ENCODE measurements around the gene SCN3B. TPM values are rescaled to one million over a fixed set of nuclear protein-coding genes. Genes with fewer than 3 reads are reported as not detected.
A peak's percentile ranks its signal among the peaks of the same experiment; 100 is the strongest.

SCN3B gene
- total RNA-seq, 8 experiments from 2014 or later, result 0.13 to 67.3 (median 25.3) TPM

GRCh38 chr11:123580557-123581275 lies 73.7 kb downstream of the SCN3B start:
- no peak overlapping the region for H3K27ac ChIP-seq
- 0 to 60% (median 23%) methylated on average over 1 to 12 of the region's 25 CpGs; no CpG with 5 or more reads in 1 of the 10 experiments for WGBS, 10 experiments
- H3K4me3 ChIP-seq, result no peak overlapping the region
- peaks cover 8 to 13% of the 10 kb centered on the region in 2 donors for H3K4me1 ChIP-seq (replicated peaks in 1 of 2)
- in situ Hi-C loops (cut with MboI; ENCODE audit: low pct_unique_long_range_greater_than_20kb in 2 of 9, low sequenced_read_pairs in 9 of 9, unreplicated experiment in 9 of 9), result loop anchor here in 2 of 9 experiments (25.0 kb wide), 1 partner anchor 132 kb away; no protein-coding TSS in a partner anchor
- peak; percentile 66 to 89 (median 76) for ATAC-seq (replicated peaks in 6 of 8)

GRCh38 chr11:123580137-123580536 lies 74.3 kb downstream of the SCN3B start:
- in situ Hi-C loops (cut with MboI; ENCODE audit: low pct_unique_long_range_greater_than_20kb in 2 of 9, low sequenced_read_pairs in 9 of 9, unreplicated experiment in 9 of 9), result loop anchor here in 2 of 9 experiments (25.0 kb wide), 1 partner anchor 132 kb away; no protein-coding TSS in a partner anchor
- 47 to 100% (median 100%) methylated on average over 1 to 5 of the region's 6 CpGs; no CpG with 5 or more reads in 5 of the 10 experiments for WGBS, 10 experiments
- peak in 2 of 8 experiments; percentile 3 to 16 for ATAC-seq (replicated peaks in 6 of 8)
- no peak overlapping the region for H3K4me3 ChIP-seq
- H3K4me1 ChIP-seq (replicated peaks in 1 of 2), result peaks cover 5 to 7% of the 10 kb centered on the region in 2 donors
- no peak overlapping the region for H3K27ac ChIP-seq

- H3K4me1 ChIP-seq (replicated peaks in 1 of 2), result peaks cover 5% of the 10 kb centered on the region in 2 donors
- no peak overlapping the region for H3K4me3 ChIP-seq
- WGBS, 10 experiments, result 80 to 100% (median 94%) methylated on average over 1 to 5 of the region's 5 CpGs; no CpG with 5 or more reads in 2 of the 10 experiments
- no peak overlapping the region for H3K27ac ChIP-seq
- in situ Hi-C loops (cut with MboI; ENCODE audit: low pct_unique_long_range_greater_than_20kb in 2 of 9, low sequenced_read_pairs in 9 of 9, unreplicated experiment in 9 of 9), result loop anchor here in 2 of 9 experiments (25.0 kb wide), 1 partner anchor 133 kb away; no protein-coding TSS in a partner anchor
- no peak for ATAC-seq (replicated peaks in 6 of 8)
These were observed 75.0 kb downstream of the SCN3B start for GRCh38 chr11:123579482-123579812.

Other genes with a start within 250 kb of the SCN3B start
- 10 to 100 TPM in 4 of 8 experiments, 1 to 10 TPM in 3, under 1 TPM in 1; 0.94 to 17.1 (median 10.4) TPM for gene GRAMD1B, start 224.4 kb downstream of the SCN3B start, total RNA-seq
- 10 to 100 TPM in 5 of 8 experiments, 1 to 10 TPM in 3; 5.4 to 13.6 (median 10.5) TPM for gene ZNF202, start 87.0 kb upstream of the SCN3B start, total RNA-seq
- under 1 TPM in 2 of 8 experiments, not detected in 6; 0.18 to 0.57 TPM for gene OR6X1, start 99.9 kb upstream of the SCN3B start, total RNA-seq
- under 1 TPM in 1 of 8 experiments, not detected in 7; 0.76 TPM for gene OR6M1, start 151.7 kb upstream of the SCN3B start, total RNA-seq
- gene TMEM225, start 231.0 kb upstream of the SCN3B start, total RNA-seq, result not detected
- gene OR8D4, start 247.5 kb upstream of the SCN3B start, total RNA-seq, result under 1 TPM in 4 of 8 experiments, not detected in 4; 0.09 to 0.57 (median 0.14) TPM